HG03575 (cell line): Measurements from ENCODE around the gene CBARP.
A peak's percentile ranks its signal among the peaks of the same experiment; 100 is the strongest.

Source experiments
- ATAC-seq: cut with Tn5 transposase; IDR thresholded peaks from one replicate; pipeline ENCODE4 v1.9.1; 2021; ENCODE audit not compliant: unreplicated experiment, insufficient number of reproducible peaks, low FRiP score; ENCODE audit errors: extremely low read depth

CBARP gene

GRCh38 chr19:1275976-1276627 lies 38.3 kb upstream of the CBARP start:
- no peak for ATAC-seq

GRCh38 chr19:1275260-1275975 lies 37.6 kb upstream of the CBARP start, which contains the start of gene FAM174C:
FAM174C (plus strand) TSS chr19:1275530; CDS start chr19:1275550, 20 bp downstream.
- no peak for ATAC-seq

DNA sequence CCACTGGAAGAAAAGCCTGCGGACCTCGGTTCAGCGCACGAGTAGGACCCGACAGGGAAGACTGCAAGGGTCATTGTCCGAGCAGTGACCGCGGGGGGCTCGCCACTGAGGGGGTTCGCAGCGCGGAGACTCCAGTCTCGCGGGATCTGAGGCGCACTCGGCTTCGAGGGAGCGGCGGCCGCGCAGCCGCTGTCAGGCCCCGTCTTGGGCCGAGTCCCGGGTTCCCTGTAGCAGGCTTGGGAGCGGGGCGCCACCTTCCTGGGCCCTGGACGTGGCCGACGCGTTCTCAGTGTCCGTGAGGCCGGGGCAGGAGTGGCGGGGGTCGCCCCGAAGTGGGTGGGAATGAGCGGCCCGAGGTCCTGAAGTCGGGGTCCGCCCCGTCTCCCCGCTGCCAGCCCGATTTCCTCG lies 37.1 kb upstream of the CBARP start:
- no peak for ATAC-seq

DNA sequence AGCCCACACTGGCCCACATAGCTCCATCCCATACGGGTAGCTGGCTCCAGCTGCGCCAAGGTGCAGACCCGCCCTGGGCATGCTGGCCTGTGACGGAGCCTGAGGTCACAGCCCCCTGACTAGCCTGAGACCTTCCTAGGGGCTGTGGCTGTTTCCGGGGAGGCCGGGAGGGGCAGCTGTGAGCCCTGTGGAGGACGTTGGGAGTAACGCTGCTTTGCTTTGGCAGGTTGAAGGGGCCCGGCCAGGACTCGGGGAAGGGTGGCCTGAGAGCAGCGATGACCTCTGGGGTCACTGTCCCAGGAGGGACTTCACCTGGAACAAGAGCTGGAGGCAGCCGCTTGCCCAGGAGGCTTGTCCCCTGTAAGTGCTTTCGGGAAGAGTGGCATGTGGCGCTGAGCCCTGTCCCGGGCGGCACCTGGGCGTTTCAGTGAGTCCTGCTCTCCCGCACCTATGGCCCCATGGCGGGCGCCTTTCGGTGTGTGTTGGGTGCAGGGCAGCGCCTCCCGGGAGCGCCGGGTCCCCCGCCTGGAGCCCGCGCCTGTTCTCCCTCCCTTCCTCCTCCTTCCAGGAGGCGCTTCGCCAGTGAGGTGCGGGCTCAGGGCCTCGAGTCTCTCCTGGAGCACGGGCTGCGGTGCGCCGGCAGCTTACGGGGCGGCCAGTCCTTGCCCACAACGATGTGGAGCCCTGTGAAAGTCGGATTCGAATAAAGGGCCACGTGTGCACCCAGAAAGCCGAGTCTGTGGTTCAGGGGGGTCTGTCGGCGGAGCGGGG lies 36.5 kb upstream of the CBARP start:
- no peak for ATAC-seq

GRCh38 chr19:1273263-1274041 lies 35.6 kb upstream of the CBARP start:
- no peak for ATAC-seq

DNA sequence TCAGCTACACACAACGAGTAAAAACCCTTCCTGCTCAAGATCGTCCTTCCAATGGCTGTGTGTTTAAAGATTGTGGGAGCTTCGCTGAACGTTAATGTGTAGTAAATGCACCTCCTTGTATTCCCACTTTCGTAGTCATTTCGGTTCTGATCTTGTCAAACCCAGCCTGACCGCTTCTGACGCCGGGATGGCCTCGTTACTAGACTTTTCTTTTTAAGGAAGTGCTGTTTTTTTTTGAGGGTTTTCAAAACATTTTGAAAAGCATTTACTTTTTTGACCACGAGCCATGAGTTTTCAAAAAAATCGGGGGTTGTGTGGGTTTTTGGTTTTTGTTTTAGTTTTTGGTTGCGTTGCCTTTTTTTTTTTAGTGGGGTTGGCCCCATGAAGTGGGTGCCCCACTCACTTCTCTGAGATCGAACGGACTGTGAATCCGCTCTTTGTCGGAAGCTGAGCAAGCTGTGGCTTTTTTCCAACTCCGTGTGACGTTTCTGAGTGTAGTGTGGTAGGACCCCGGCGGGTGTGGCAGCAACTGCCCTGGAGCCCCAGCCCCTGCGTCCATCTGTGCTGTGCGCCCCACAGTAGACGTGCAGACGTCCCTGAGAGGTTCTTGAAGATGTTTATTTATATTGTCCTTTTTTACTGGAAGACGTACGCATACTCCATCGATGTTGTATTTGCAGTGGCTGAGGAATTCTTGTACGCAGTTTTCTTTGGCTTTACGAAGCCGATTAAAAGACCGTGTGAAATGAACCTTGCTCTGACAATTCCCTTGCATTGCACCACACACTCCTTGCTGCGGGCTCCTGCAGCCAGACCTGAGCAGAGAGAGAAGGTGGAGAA lies 34.8 kb upstream of the CBARP start:
- ATAC-seq, result no peak

- no peak for ATAC-seq
Observed at GRCh38 chr19:1271528-1272422, 34.0 kb upstream of the CBARP start.

- no peak for ATAC-seq
Observed at GRCh38 chr19:1270854-1271527, 33.2 kb upstream of the CBARP start.

DNA sequence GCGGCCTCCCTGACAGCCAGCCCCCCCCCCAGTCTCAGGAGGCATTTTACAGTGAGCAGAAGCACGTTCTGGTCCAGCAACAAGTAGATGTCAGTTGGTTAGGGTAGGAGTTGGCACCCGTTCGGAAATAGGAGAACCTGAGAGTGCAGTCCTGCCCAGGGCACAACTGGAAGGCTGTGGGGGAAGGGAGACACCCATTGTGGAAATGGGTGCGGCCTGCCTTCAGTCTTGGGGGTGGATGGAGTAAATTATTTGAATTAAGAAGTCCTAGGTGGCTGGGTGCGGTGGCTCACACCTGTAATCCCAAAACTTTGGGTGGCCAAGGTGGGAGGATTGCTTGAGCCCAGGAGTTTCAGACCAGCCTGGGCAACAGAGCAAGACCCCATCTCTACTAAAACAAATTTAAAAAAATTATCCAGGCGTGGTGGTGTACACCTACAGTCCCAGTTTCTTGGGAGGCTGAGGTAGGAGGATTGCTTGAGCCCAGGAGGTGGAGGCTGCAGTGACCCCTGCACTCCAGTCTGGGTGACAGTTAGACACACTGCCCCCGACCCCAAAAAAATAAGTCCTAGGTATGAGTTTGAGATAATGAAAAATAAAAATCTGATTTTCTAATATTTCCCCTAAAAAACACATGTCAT lies 32.5 kb upstream of the CBARP start:
- no peak for ATAC-seq

- ATAC-seq, result no peak
Observed at GRCh38 chr19:1269478-1270212, 31.8 kb upstream of the CBARP start.

GRCh38 chr19:1269065-1269477 lies 31.3 kb upstream of the CBARP start, which contains the start of gene CIRBP:
CIRBP (plus strand) TSS chr19:1269332; CDS start chr19:1270934, 1,602 bp downstream.
- ATAC-seq, result peak; percentile 38

DNA sequence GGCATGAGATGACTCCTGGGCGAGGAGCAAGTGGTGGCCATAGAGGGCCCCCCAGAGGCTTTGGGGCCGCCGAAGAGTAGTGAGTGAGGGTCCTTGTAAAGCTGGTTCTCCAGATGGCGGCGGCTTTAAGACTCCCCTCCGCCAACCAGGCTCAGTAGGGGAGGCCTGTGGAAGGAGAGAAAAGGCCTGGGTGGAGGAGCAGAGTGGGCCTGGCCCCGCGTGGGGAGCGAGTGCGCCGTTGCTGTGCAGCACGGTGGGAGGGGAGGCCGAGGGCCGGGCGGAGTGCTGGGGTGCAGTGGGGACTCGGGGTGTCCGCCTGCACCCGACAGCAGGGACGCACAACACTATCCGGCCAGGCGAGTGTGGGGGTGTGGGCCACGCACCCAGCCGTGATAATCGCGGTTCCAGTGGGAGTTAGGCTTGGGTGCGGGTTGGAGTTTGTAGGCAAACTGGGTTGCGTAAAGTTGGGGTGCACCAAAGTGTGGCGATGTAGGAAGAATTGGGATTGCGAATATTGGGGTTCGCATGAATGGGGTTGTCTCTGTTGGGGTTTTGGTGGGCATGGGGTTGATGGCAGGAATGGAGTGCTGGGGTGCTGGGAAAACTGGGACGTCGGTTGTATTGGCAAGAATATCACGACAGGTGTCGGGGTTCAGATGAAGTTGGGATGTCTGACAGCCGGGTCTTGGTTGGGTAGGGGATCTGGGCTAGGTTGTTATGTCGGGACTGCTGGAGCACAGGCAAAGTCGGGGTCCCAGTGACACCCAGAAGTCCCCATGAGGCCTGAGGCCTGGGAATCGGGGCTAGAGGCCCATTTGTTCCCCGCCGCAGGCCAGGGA lies 30.6 kb upstream of the CBARP start:
- no peak for ATAC-seq

- ATAC-seq, result no peak
Observed at GRCh38 chr19:1267477-1268225, 29.8 kb upstream of the CBARP start.

- no peak for ATAC-seq
Observed at GRCh38 chr19:1266916-1267476, 29.2 kb upstream of the CBARP start.
